Panc1 (cell line): ENCODE measurements around the gene GP2. TPM values are rescaled to one million over a fixed set of nuclear protein-coding genes. Genes with fewer than 3 reads are reported as not detected.

ENCODE experiments used
- ATAC-seq: fragments of 200-7000 bp; cut with Tn5 transposase; 2 replicates; pipeline ENCODE4 v1.9.1; 2020; ENCODE audit warnings: mild to moderate bottlenecking, moderate library complexity
- BruUV-seq: library from RNA; stranded (reverse); fragments of 400-500 nt; replicated peaks from 2 replicates; lab custom pipeline; 2021; lab: Mats Ljungman, UMichigan
- CTCF ChIA-PET: fragments of 300-600 bp; sonication (Branson Sonifier 250); formaldehyde crosslinking; loops from one replicate; lab custom pipeline; 2022; ENCODE audit warnings: antibody characterized with exemption; lab: Charles Lee
- POLR2A ChIA-PET: fragments of 300-600 bp; sonication (Branson Sonifier 250); formaldehyde crosslinking; loops from one replicate; lab custom pipeline; 2022; ENCODE audit warnings: antibody characterized with exemption; lab: Charles Lee
- DNase-seq: peaks from one replicate; pipeline ENCODE4 v3.0.0-alpha.2; 2010; ENCODE audit warnings: low read depth, low spot score
- H3K27ac ChIP-seq: 2 replicates; pipeline ENCODE4 v1.5.1; 2011; ENCODE audit warnings: mild to moderate bottlenecking, low read length, inconsistent platforms
- H3K27me3 ChIP-seq: fragments of 200-500 bp; sonication (Bioruptor generic); 2 replicates; pipeline ENCODE4 v1.6.0; 2014; ENCODE audit warnings: low read length, inconsistent platforms; ENCODE audit not compliant: control insufficient read depth, insufficient read depth
- H3K36me3 ChIP-seq: fragments of 200-500 bp; sonication (Bioruptor generic); 2 replicates; pipeline ENCODE4 v1.5.1; 2014; ENCODE audit warnings: inconsistent platforms, mild to moderate bottlenecking, low read length, moderate library complexity; ENCODE audit not compliant: control insufficient read depth, insufficient read depth
- H3K4me1 ChIP-seq: 2 replicates; pipeline ENCODE4 v1.5.1; 2011; ENCODE audit warnings: inconsistent platforms, mild to moderate bottlenecking, low read length, moderate library complexity; ENCODE audit not compliant: control insufficient read depth, insufficient read depth
- H3K4me3 ChIP-seq, 2 experiments: 2 replicates each; pipeline ENCODE4 v1.5.1; 2011 to 2012; ENCODE audit warnings: low read depth in 2 of 2, low read length in 2 of 2, mild to moderate bottlenecking in 2 of 2, inconsistent platforms in 1 of 2, moderate library complexity in 1 of 2
- H3K9me3 ChIP-seq: fragments of 200-500 bp; sonication (Bioruptor generic); 2 replicates; pipeline ENCODE4 v1.5.1; 2014; ENCODE audit warnings: low read depth, mild to moderate bottlenecking, inconsistent platforms, low read length, moderate library complexity; ENCODE audit not compliant: control insufficient read depth, insufficient read depth
- POLR2AphosphoS5 ChIP-seq: IDR thresholded peaks from 2 replicates; pipeline ENCODE4 v1.6.1; 2012; ENCODE audit warnings: mild to moderate bottlenecking, low read depth, low read length, moderate library complexity
- SIN3A ChIP-seq: IDR thresholded peaks from 2 replicates; pipeline ENCODE4 v1.6.1; 2012; ENCODE audit warnings: low read depth, mild to moderate bottlenecking, low read length, moderate library complexity, borderline replicate concordance; ENCODE audit not compliant: insufficient read depth
- TCF7L2 ChIP-seq: IDR thresholded peaks from 2 replicates; pipeline ENCODE4 v1.6.1; 2011; ENCODE audit warnings: mild to moderate bottlenecking, low read depth, low read length, inconsistent platforms
- in situ Hi-C: cut with HindIII; loops from 2 replicates; pipeline ENCODE4 v1.10.0; 2016; ENCODE audit warnings: low sequenced_read_pairs, low pct_unique_long_range_greater_than_20kb
- intact Hi-C: fragments of 100-400 bp; cut with micrococcal nuclease; formaldehyde crosslinking; loops from one replicate; pipeline ENCODE4 v1.10.0; 2022; ENCODE audit not compliant: unreplicated experiment
- total RNA-seq: library from RNA; stranded (reverse); gene quantifications from one replicate; pipeline ENCODE4 v1.2.1, GENCODE V29; 2021; ENCODE audit not compliant: unreplicated experiment
- TF ChIP-seq, protein P1 (sequence below): fragments of 450-650 bp; IDR thresholded peaks from 2 replicates; pipeline ENCODE4 v1.5.1; 2017; ENCODE audit warnings: mild to moderate bottlenecking
- TF ChIP-seq, protein P2 (sequence below), 2 experiments: IDR thresholded peaks; 2 replicates each; pipeline ENCODE4 v1.6.1; 2011 to 2012; ENCODE audit warnings: low read depth in 2 of 2, control low read depth in 1 of 2, low read length in 1 of 2, mild to moderate bottlenecking in 1 of 2, moderate library complexity in 1 of 2; ENCODE audit not compliant: insufficient read depth in 1 of 2

The GP2 gene
- total RNA-seq, 1 experiment from 2014 or later, result 5.8 TPM

DNA sequence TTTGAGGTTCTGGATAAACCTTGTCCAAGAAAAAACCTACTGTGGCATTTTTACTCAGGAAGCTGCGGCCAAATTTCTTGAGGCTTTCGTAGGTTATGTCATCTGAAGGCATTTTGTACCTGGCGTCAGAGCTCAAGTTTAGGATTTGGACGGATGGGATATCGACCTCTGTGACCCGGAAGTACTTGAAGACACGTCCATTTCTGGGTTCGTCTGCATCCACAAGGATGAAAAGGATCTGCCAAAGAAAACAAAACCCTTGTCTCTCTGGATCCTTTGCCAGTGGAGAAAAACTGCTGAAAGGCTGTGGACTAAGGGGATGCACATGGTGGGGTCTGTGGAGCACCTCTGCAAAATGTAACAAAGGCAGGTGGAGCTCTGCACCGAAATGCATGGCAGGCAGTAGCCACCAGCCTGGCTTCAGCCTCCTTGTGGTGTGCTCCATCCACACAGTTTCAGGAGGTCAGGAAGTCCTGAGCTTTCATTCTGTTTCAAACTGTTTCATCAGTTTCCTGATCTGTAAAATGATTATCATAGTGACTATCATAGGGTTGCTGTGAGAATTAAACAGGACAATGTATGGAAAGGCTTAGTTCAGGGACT lies 42.2 kb upstream of the GP2 start:
- TF ChIP-seq SIN3A (no peak), POLR2AphosphoS5 (no peak), TCF7L2 (no peak)
- TF ChIP-seq, protein P1, sequence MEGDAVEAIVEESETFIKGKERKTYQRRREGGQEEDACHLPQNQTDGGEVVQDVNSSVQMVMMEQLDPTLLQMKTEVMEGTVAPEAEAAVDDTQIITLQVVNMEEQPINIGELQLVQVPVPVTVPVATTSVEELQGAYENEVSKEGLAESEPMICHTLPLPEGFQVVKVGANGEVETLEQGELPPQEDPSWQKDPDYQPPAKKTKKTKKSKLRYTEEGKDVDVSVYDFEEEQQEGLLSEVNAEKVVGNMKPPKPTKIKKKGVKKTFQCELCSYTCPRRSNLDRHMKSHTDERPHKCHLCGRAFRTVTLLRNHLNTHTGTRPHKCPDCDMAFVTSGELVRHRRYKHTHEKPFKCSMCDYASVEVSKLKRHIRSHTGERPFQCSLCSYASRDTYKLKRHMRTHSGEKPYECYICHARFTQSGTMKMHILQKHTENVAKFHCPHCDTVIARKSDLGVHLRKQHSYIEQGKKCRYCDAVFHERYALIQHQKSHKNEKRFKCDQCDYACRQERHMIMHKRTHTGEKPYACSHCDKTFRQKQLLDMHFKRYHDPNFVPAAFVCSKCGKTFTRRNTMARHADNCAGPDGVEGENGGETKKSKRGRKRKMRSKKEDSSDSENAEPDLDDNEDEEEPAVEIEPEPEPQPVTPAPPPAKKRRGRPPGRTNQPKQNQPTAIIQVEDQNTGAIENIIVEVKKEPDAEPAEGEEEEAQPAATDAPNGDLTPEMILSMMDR, result no peak
- TF ChIP-seq, protein P2, sequence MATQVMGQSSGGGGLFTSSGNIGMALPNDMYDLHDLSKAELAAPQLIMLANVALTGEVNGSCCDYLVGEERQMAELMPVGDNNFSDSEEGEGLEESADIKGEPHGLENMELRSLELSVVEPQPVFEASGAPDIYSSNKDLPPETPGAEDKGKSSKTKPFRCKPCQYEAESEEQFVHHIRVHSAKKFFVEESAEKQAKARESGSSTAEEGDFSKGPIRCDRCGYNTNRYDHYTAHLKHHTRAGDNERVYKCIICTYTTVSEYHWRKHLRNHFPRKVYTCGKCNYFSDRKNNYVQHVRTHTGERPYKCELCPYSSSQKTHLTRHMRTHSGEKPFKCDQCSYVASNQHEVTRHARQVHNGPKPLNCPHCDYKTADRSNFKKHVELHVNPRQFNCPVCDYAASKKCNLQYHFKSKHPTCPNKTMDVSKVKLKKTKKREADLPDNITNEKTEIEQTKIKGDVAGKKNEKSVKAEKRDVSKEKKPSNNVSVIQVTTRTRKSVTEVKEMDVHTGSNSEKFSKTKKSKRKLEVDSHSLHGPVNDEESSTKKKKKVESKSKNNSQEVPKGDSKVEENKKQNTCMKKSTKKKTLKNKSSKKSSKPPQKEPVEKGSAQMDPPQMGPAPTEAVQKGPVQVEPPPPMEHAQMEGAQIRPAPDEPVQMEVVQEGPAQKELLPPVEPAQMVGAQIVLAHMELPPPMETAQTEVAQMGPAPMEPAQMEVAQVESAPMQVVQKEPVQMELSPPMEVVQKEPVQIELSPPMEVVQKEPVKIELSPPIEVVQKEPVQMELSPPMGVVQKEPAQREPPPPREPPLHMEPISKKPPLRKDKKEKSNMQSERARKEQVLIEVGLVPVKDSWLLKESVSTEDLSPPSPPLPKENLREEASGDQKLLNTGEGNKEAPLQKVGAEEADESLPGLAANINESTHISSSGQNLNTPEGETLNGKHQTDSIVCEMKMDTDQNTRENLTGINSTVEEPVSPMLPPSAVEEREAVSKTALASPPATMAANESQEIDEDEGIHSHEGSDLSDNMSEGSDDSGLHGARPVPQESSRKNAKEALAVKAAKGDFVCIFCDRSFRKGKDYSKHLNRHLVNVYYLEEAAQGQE (IDR thresholded peaks at IDR 0.05; ENCODE audit: insufficient read depth in 1 of 2, low read depth in 2 of 2, low read length in 1 of 2), result no peak
- Histone ChIP-seq H3K4me3 (no peak overlapping the region), H3K36me3 (no peaks in the 10 kb centered on the region), H3K27ac (no peak overlapping the region), H3K27me3 (peaks cover 11% of the 10 kb centered on the region), H3K9me3 (no peaks in the 10 kb centered on the region), H3K4me1 (no peaks in the 10 kb centered on the region)
- ChIA-PET CTCF (no interaction called here), POLR2A (no interaction called here)
- no peak for ATAC-seq
- BruUV-seq, result no TSS peak
- intact Hi-C loops, result no loop called here
- in situ Hi-C loops, result no loop called here
- DNase-seq, result no peak

DNA sequence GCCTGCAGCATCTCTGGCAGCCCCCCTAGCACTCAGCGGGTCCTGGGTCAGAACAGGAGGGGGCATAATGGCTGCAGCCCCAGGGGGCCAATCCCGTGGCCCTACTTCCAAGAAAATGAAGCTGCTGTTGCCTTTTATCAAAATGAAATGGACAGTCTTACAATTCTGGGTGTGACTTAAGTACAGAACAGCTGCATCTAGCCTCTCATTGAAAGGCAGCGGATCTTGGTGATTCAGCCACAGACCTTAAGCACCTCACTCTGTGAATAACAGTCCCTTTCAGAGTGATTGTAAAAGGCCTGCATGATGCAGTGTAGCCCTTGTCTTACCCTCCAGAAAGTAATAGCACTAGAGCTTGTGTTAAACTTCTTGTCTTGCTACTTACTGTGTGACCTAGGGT lies 36.7 kb upstream of the GP2 start:
- intact Hi-C loops, result no loop called here
- H3K36me3 ChIP-seq, result no peaks in the 10 kb centered on the region
- BruUV-seq, result no TSS peak
- H3K9me3 ChIP-seq, result no peaks in the 10 kb centered on the region
- no peak for ATAC-seq
- no peak overlapping the region for H3K4me3 ChIP-seq
- H3K27ac ChIP-seq, result no peak overlapping the region
- ChIA-PET CTCF (interaction anchor here (0.6 kb wide), 1 partner anchor 22 kb away, joined by 5 read pairs; no protein-coding TSS in a partner anchor), POLR2A (no interaction called here)
- H3K4me1 ChIP-seq, result no peaks in the 10 kb centered on the region
- peaks cover 25% of the 10 kb centered on the region for H3K27me3 ChIP-seq
- in situ Hi-C loops, result no loop called here
- no peak for TF ChIP-seq TCF7L2
- TF ChIP-seq POLR2AphosphoS5, result no peak
- no peak for TF ChIP-seq SIN3A
- TF ChIP-seq, protein P2 (IDR thresholded peaks at IDR 0.05; ENCODE audit: insufficient read depth in 1 of 2, low read depth in 2 of 2, low read length in 1 of 2), result no peak
- TF ChIP-seq, protein P1, result no peak
- no peak for DNase-seq
